Hepatocyte (in vitro differentiated cells): ENCODE measurements around the gene CRLF1. TPM values are rescaled to one million over a fixed set of nuclear protein-coding genes. Genes with fewer than 3 reads are reported as not detected.

Experiments used
- DNase-seq: peaks from one replicate; pipeline ENCODE4 v3.0.0-alpha.2; 2016; ENCODE audit warnings: low spot score
- H2AFZ ChIP-seq: fragments of 200-600 bp; sonication (generic); 2 replicates; pipeline ENCODE4 v1.6.0; 2016; ENCODE audit warnings: antibody characterized with exemption, mild to moderate bottlenecking
- H3K27ac ChIP-seq: fragments of 200-600 bp; sonication (generic); 2 replicates; pipeline ENCODE4 v1.5.1; 2016; ENCODE audit warnings: mild to moderate bottlenecking
- H3K27me3 ChIP-seq: fragments of 200-600 bp; sonication (generic); 2 replicates; pipeline ENCODE4 v1.6.1; 2016
- H3K36me3 ChIP-seq: fragments of 200-600 bp; sonication (generic); replicated peaks from 2 replicates; pipeline ENCODE4 v1.5.1; 2016; ENCODE audit warnings: low read depth; ENCODE audit not compliant: insufficient read depth
- H3K4me1 ChIP-seq: fragments of 200-600 bp; sonication (generic); 2 replicates; pipeline ENCODE4 v1.5.1; 2016; ENCODE audit warnings: mild to moderate bottlenecking, moderate library complexity; ENCODE audit not compliant: insufficient read depth
- H3K4me2 ChIP-seq: fragments of 200-600 bp; sonication (generic); 2 replicates; pipeline ENCODE4 v1.6.0; 2016
- H3K4me3 ChIP-seq: fragments of 200-600 bp; sonication (generic); 2 replicates; pipeline ENCODE4 v1.5.1; 2016; ENCODE audit warnings: mild to moderate bottlenecking
- H3K79me2 ChIP-seq: fragments of 200-600 bp; sonication (generic); 2 replicates; pipeline ENCODE4 v1.6.0; 2017; ENCODE audit warnings: mild to moderate bottlenecking
- H3K9me2 ChIP-seq: fragments of 200-600 bp; sonication (generic); replicated peaks from 2 replicates; pipeline ENCODE4 v1.6.0; 2017; ENCODE audit warnings: mild to moderate bottlenecking; ENCODE audit not compliant: insufficient read depth
- H3K9me3 ChIP-seq: fragments of 200-600 bp; sonication (generic); 2 replicates; pipeline ENCODE4 v1.5.1; 2016; ENCODE audit warnings: low read depth, mild to moderate bottlenecking
- H4K20me1 ChIP-seq: fragments of 200-600 bp; sonication (generic); 2 replicates; pipeline ENCODE4 v1.6.0; 2016; ENCODE audit warnings: mild to moderate bottlenecking; ENCODE audit not compliant: insufficient read depth, poor library complexity, severe bottlenecking
- CTCF ChIP-seq: fragments of 200-600 bp; sonication (generic); IDR thresholded peaks from 2 replicates; pipeline ENCODE4 v1.5.1; 2016; ENCODE audit warnings: antibody characterized with exemption, mild to moderate bottlenecking; ENCODE audit not compliant: poor library complexity
- EZH2 ChIP-seq: fragments of 200-600 bp; sonication (generic); IDR thresholded peaks from 2 replicates; pipeline ENCODE4 v1.6.1; 2016; ENCODE audit warnings: antibody characterized with exemption, mild to moderate bottlenecking, borderline replicate concordance
- EZH2phosphoT487 ChIP-seq: fragments of 200-600 bp; sonication (generic); IDR thresholded peaks from one replicate; pipeline ENCODE4 v1.6.1; 2018; ENCODE audit warnings: antibody characterized with exemption, mild to moderate bottlenecking, low read depth, moderate library complexity; ENCODE audit not compliant: unreplicated experiment, severe bottlenecking
- WGBS: methylation state at CpG from one replicate; pipeline ENCODE4 v1.1.6; 2016; ENCODE audit warnings: low lambda C conversion rate; ENCODE audit errors: missing lambda C conversion rate; 5-methylcytosine and 5-hydroxymethylcytosine counted together
- polyA plus RNA-seq: library from polyadenylated mRNA; unstranded; fragments of >200 nt; fragmentation: Nextera tagmentation; extraction: Ambion mirVana; gene quantifications from 2 replicates; pipeline ENCODE4 v1.2.1, GENCODE V29; 2016
- total RNA-seq: library from RNA; depleted of rRNA; stranded (reverse); fragments of >200 nt; gene quantifications from 2 replicates; pipeline ENCODE4 v1.2.3, GENCODE V29; 2014

Gene CRLF1
- total and polyA plus RNA-seq, 2 experiments from 2014 or later = 13.9 to 42.2 TPM

GRCh38 chr19:18610556-18611326 is 4.1 kb upstream of the CRLF1 start:
- peak overlapping the region; percentile 92 for H3K4me2 ChIP-seq
- H3K9me3 ChIP-seq = no peaks in the 10 kb centered on the region
- no peaks in the 10 kb centered on the region for H4K20me1 ChIP-seq
- no peak overlapping the region for H3K27ac ChIP-seq
- H3K36me3 ChIP-seq = no peaks in the 10 kb centered on the region
- DNase-seq = no peak
- H3K4me3 ChIP-seq = no peak overlapping the region
- H3K79me2 ChIP-seq = no peaks in the 10 kb centered on the region
- H3K4me1 ChIP-seq = peaks cover 37% of the 10 kb centered on the region
- H3K27me3 ChIP-seq = peaks cover 90% of the 10 kb centered on the region
- WGBS = 11% methylated on average over 9 of the region's 45 CpGs
- no peaks in the 10 kb centered on the region for H3K9me2 ChIP-seq
- no peak overlapping the region for H2AFZ ChIP-seq
- TF ChIP-seq EZH2phosphoT487 (peak; percentile 96), CTCF (no peak)

GRCh38 chr19:18610245-18610555 is 3.6 kb upstream of the CRLF1 start:
- DNase-seq = no peak

GRCh38 chr19:18609717-18610051 is 3.1 kb upstream of the CRLF1 start:
- Histone ChIP-seq H3K4me3 (no peak overlapping the region), H3K9me3 (no peaks in the 10 kb centered on the region), H3K4me2 (no peak overlapping the region), H3K36me3 (no peaks in the 10 kb centered on the region), H3K27ac (no peak overlapping the region), H3K79me2 (no peaks in the 10 kb centered on the region), H3K27me3 (peaks cover 90% of the 10 kb centered on the region), H4K20me1 (no peaks in the 10 kb centered on the region), H3K9me2 (no peaks in the 10 kb centered on the region), H2AFZ (no peak overlapping the region), H3K4me1 (peaks cover 40% of the 10 kb centered on the region)
- no peak for DNase-seq
- no peak for TF ChIP-seq EZH2phosphoT487
- TF ChIP-seq CTCF = no peak
- TF ChIP-seq EZH2 = no peak
- 34% methylated on average over 2 of the region's 2 CpGs for WGBS

More at GRCh38 chr19:18610245-18610555, 3.6 kb upstream of the CRLF1 start:
- peaks cover 90% of the 10 kb centered on the region for H3K27me3 ChIP-seq
- H4K20me1 ChIP-seq = no peaks in the 10 kb centered on the region
- peaks cover 40% of the 10 kb centered on the region for H3K4me1 ChIP-seq
- no peak overlapping the region for H2AFZ ChIP-seq
- no peak overlapping the region for H3K4me3 ChIP-seq
- peak overlapping the region; percentile 92 for H3K4me2 ChIP-seq
- TF ChIP-seq EZH2 (no peak), CTCF (no peak), EZH2phosphoT487 (no peak)
- H3K27ac ChIP-seq = no peak overlapping the region
- 35% methylated on average over 3 of the region's 3 CpGs for WGBS
- no peaks in the 10 kb centered on the region for H3K79me2 ChIP-seq
- H3K9me3 ChIP-seq = no peaks in the 10 kb centered on the region
- H3K36me3 ChIP-seq = no peaks in the 10 kb centered on the region
- no peaks in the 10 kb centered on the region for H3K9me2 ChIP-seq
